ENCODE data around the gene ASMT. TPM values are rescaled to one million over a fixed set of nuclear protein-coding genes. Genes with fewer than 3 reads are reported as not detected.
"Not testable (repeated sequence)": the region's sequence is repeated elsewhere in the genome, so short reads cannot be mapped to it uniquely, and the experiment has no call there.

ASMT gene
- total RNA-seq, 1 donor from 2014 or later: 37.5 TPM

GRCh38 chrX:1610166-1610565 lies 4.7 kb upstream of the ASMT start:
- no peak for DNase-seq (ENCODE audit: low spot score in 2 of 2)
- TF ChIP-seq CTCF (IDR thresholded peaks at IDR 0.05): no peak
- H3K9me3 ChIP-seq: no peaks in the 10 kb centered on the region
- H3K27ac ChIP-seq: no peak overlapping the region
- no peak overlapping the region for H3K4me3 ChIP-seq
- intact Hi-C loops (cut with DNase I): no loop called here
- no peaks in the 10 kb centered on the region for H3K4me1 ChIP-seq
- peaks cover 0 to 3% of the 10 kb centered on the region in 2 donors for H3K36me3 ChIP-seq
- no peaks in the 10 kb centered on the region for H3K27me3 ChIP-seq

GRCh38 chrX:1610736-1611135 lies 4.1 kb upstream of the ASMT start:
- no peak for DNase-seq (ENCODE audit: low spot score in 2 of 2)
- intact Hi-C loops (cut with DNase I): no loop called here
- no peak for TF ChIP-seq CTCF (IDR thresholded peaks at IDR 0.05)
- Histone ChIP-seq H3K9me3 (no peaks in the 10 kb centered on the region), H3K4me1 (no peaks in the 10 kb centered on the region), H3K27ac (no peak overlapping the region), H3K4me3 (no peak overlapping the region), H3K27me3 (no peaks in the 10 kb centered on the region), H3K36me3 (no peaks in the 10 kb centered on the region)

- intact Hi-C loops (cut with DNase I): no loop called here
Observed at GRCh38 chrX:1612641-1613286, 2.1 kb upstream of the ASMT start.

GRCh38 chrX:1618689-1619088 lies 3.8 kb downstream of the ASMT start:
- intact Hi-C loops (cut with DNase I): no loop called here
- TF ChIP-seq CTCF (IDR thresholded peaks at IDR 0.05): no peak
- Histone ChIP-seq H3K4me3 (no peak overlapping the region), H3K36me3 (no peaks in the 10 kb centered on the region), H3K27me3 (no peaks in the 10 kb centered on the region), H3K27ac (no peak overlapping the region), H3K4me1 (no peaks in the 10 kb centered on the region), H3K9me3 (no peaks in the 10 kb centered on the region)
- no peak for DNase-seq (ENCODE audit: low spot score in 2 of 2)

More at GRCh38 chrX:1612641-1613286, 2.1 kb upstream of the ASMT start:
- no peak for DNase-seq (ENCODE audit: low spot score in 2 of 2)
- no peaks in the 10 kb centered on the region for H3K4me1 ChIP-seq
- no peak for TF ChIP-seq CTCF (IDR thresholded peaks at IDR 0.05)
- no peaks in the 10 kb centered on the region for H3K27me3 ChIP-seq
- H3K27ac ChIP-seq: no peak overlapping the region
- H3K4me3 ChIP-seq: no peak overlapping the region
- no peaks in the 10 kb centered on the region for H3K36me3 ChIP-seq
- no peaks in the 10 kb centered on the region for H3K9me3 ChIP-seq

- DNase-seq (ENCODE audit: low spot score in 2 of 2): no peak
- no peaks in the 10 kb centered on the region for H3K27me3 ChIP-seq
- no peaks in the 10 kb centered on the region for H3K4me1 ChIP-seq
- intact Hi-C loops (cut with DNase I): no loop called here
- TF ChIP-seq CTCF (IDR thresholded peaks at IDR 0.05): no peak
- no peaks in the 10 kb centered on the region for H3K9me3 ChIP-seq
- no peaks in the 10 kb centered on the region for H3K36me3 ChIP-seq
- no peak overlapping the region for H3K27ac ChIP-seq
- no peak overlapping the region for H3K4me3 ChIP-seq
Observed at GRCh38 chrX:1623691-1624090, 8.8 kb downstream of the ASMT start.

- H3K36me3 ChIP-seq; intact Hi-C loops (cut with DNase I); H3K4me1 ChIP-seq; H3K4me3 ChIP-seq; H3K9me3 ChIP-seq; H3K27me3 ChIP-seq; H3K27ac ChIP-seq; DNase-seq (ENCODE audit: low spot score in 2 of 2): not testable (repeated sequence)
Observed at GRCh38 chrX:1624158-1624860, 9.4 kb downstream of the ASMT start.

GRCh38 chrX:1624861-1625215 lies 10.0 kb downstream of the ASMT start:
- DNase-seq (ENCODE audit: low spot score in 2 of 2); H3K27me3 ChIP-seq; H3K4me1 ChIP-seq; H3K27ac ChIP-seq; H3K36me3 ChIP-seq; H3K4me3 ChIP-seq; H3K9me3 ChIP-seq; intact Hi-C loops (cut with DNase I): not testable (repeated sequence)

Data from ascending aorta (tissue), 2 donors.